OCI-LY3 (cell line): Measurements from ENCODE around the gene SLC25A29.

Experiments
- EZH2phosphoT487 ChIP-seq: fragments of 200-600 bp; shearing (Covaris generic); IDR thresholded peaks from 2 replicates; pipeline ENCODE4 v1.6.1; 2018; ENCODE audit warnings: antibody characterized with exemption, mixed run types, low read depth
- TF ChIP-seq, protein P1 (sequence below): fragments of 200-600, 300-600 bp; sonication (generic); IDR thresholded peaks from 2 replicates; pipeline ENCODE4 v1.5.1; 2014; ENCODE audit warnings: antibody characterized with exemption, low read length, low read depth

DNA sequence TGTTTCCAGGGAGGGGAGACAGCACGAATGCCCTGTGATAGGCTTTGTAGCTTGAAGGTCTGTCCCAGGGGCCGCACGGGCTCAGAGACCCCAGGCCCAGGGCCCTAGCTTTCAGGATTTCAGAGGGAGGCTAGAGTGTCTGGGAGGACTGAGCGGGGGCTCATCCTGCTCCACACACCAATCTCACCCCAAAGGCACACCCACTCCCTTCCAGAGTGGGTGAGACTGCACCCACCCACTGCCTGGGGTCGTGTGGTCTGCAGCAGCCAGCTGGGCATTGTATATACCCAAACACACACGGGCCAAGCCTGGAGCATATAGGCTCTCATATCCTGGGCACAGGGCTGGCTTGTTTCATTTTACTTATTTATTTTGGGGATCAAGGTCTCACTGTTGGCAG lies 11.1 kb upstream of the SLC25A29 start:
- TF ChIP-seq, protein P1, sequence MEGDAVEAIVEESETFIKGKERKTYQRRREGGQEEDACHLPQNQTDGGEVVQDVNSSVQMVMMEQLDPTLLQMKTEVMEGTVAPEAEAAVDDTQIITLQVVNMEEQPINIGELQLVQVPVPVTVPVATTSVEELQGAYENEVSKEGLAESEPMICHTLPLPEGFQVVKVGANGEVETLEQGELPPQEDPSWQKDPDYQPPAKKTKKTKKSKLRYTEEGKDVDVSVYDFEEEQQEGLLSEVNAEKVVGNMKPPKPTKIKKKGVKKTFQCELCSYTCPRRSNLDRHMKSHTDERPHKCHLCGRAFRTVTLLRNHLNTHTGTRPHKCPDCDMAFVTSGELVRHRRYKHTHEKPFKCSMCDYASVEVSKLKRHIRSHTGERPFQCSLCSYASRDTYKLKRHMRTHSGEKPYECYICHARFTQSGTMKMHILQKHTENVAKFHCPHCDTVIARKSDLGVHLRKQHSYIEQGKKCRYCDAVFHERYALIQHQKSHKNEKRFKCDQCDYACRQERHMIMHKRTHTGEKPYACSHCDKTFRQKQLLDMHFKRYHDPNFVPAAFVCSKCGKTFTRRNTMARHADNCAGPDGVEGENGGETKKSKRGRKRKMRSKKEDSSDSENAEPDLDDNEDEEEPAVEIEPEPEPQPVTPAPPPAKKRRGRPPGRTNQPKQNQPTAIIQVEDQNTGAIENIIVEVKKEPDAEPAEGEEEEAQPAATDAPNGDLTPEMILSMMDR: no peak
- no peak for TF ChIP-seq EZH2phosphoT487
